ENCODE data around the gene TRABD2B. TPM values are rescaled to one million over a fixed set of nuclear protein-coding genes. Genes with fewer than 3 reads are reported as not detected.

The TRABD2B gene
- total RNA-seq, 1 experiment from 2014 or later = 0.05 TPM

GRCh38 chr1:47720111-47720510 is 277.1 kb downstream of the TRABD2B start:
- H3K4me1 ChIP-seq (ENCODE audit: control insufficient read depth in 1 of 2, insufficient read depth in 2 of 2, low read length in 2 of 2) = no peaks in the 10 kb centered on the region
- no peak overlapping the region for H3K27ac ChIP-seq (ENCODE audit: low read depth, low read length)
- no peaks in the 10 kb centered on the region for H4K20me1 ChIP-seq (ENCODE audit: insufficient read depth)
- H3K36me3 ChIP-seq (ENCODE audit: control insufficient read depth in 1 of 2, insufficient read depth in 2 of 2, low read length in 2 of 2) = no peaks in the 10 kb centered on the region
- intact Hi-C loops (cut with micrococcal nuclease) = no loop called here
- H3K9ac ChIP-seq (ENCODE audit: low read length) = no peak overlapping the region
- no peak for TF ChIP-seq SRF (IDR thresholded peaks at IDR 0.05; ENCODE audit: low read depth)
- TF ChIP-seq ATF3 (IDR thresholded peaks at IDR 0.05) = no peak
- TF ChIP-seq MAX (IDR thresholded peaks at IDR 0.05) = no peak
- TF ChIP-seq SIN3A (IDR thresholded peaks at IDR 0.05; ENCODE audit: low read depth) = no peak
- no peak for TF ChIP-seq EGR1 (IDR thresholded peaks at IDR 0.05; ENCODE audit: low read depth)
- no peak overlapping the region for H3K4me2 ChIP-seq (ENCODE audit: low read length)
- no peaks in the 10 kb centered on the region for H3K79me2 ChIP-seq (ENCODE audit: insufficient read depth, low read length)
- H3K9me3 ChIP-seq (ENCODE audit: control insufficient read depth in 1 of 2, insufficient read depth in 1 of 2, low read depth in 1 of 2, low read length in 2 of 2) = no peaks in the 10 kb centered on the region
- H3K9me2 ChIP-seq (ENCODE audit: insufficient read depth) = no peaks in the 10 kb centered on the region
- DNase-seq (ENCODE audit: low read depth, low spot score) (no peak), ATAC-seq (no peak)
- H2AFZ ChIP-seq (ENCODE audit: low read depth, low read length, poor library complexity, severe bottlenecking) = no peak overlapping the region
- peaks cover 34% of the 10 kb centered on the region for H3K27me3 ChIP-seq (ENCODE audit: insufficient read depth, low read length)
- BruUV-seq (replicated peaks) = no TSS peak
- no peak overlapping the region for H3K4me3 ChIP-seq (replicated peaks in 1 of 2; ENCODE audit: low read depth in 1 of 2, low read length in 2 of 2)
- RAD21 ChIA-PET (ENCODE audit: low non-redundant PET in 1 of 2, low total read pairs in 2 of 2, uncharacterized antibody in 2 of 2, unreplicated experiment in 2 of 2) = no interaction called here
- CTCF ChIA-PET = no interaction called here
- POLR2A ChIA-PET = no interaction called here

- ChIA-PET CTCF (interaction anchor here (2.1 to 2.8 kb wide), 2 partner anchors 9 to 279 kb away, joined by 9 to 17 read pairs; partner anchors contain the start of gene FOXD2), RAD21 (ENCODE audit: low non-redundant PET in 1 of 2, low total read pairs in 2 of 2, uncharacterized antibody in 2 of 2, unreplicated experiment in 2 of 2) (no interaction called here), POLR2A (no interaction called here)
- Histone ChIP-seq H3K9ac (ENCODE audit: low read length) (no peak overlapping the region), H3K27ac (ENCODE audit: low read depth, low read length) (no peak overlapping the region), H3K4me1 (ENCODE audit: control insufficient read depth in 1 of 2, insufficient read depth in 2 of 2, low read length in 2 of 2) (no peaks in the 10 kb centered on the region), H3K9me2 (ENCODE audit: insufficient read depth) (no peaks in the 10 kb centered on the region), H3K9me3 (ENCODE audit: control insufficient read depth in 1 of 2, insufficient read depth in 1 of 2, low read depth in 1 of 2, low read length in 2 of 2) (no peaks in the 10 kb centered on the region), H4K20me1 (ENCODE audit: insufficient read depth) (no peaks in the 10 kb centered on the region), H3K4me2 (ENCODE audit: low read length) (no peak overlapping the region), H3K79me2 (ENCODE audit: insufficient read depth, low read length) (no peaks in the 10 kb centered on the region), H2AFZ (ENCODE audit: low read depth, low read length, poor library complexity, severe bottlenecking) (no peak overlapping the region), H3K36me3 (ENCODE audit: control insufficient read depth in 1 of 2, insufficient read depth in 2 of 2, low read length in 2 of 2) (no peaks in the 10 kb centered on the region), H3K4me3 (replicated peaks in 1 of 2; ENCODE audit: low read depth in 1 of 2, low read length in 2 of 2) (no peak overlapping the region), H3K27me3 (ENCODE audit: insufficient read depth, low read length) (peaks cover 54% of the 10 kb centered on the region)
- no peak for ATAC-seq
- DNase-seq (ENCODE audit: low read depth, low spot score) = no peak
- intact Hi-C loops (cut with micrococcal nuclease) = no loop called here
- no TSS peak for BruUV-seq (replicated peaks)
- TF ChIP-seq SP1 (IDR thresholded peaks at IDR 0.05; ENCODE audit: low read depth) = no peak
- TF ChIP-seq REST (IDR thresholded peaks at IDR 0.05; ENCODE audit: low read depth) = no peak
- no peak for TF ChIP-seq CBX3 (IDR thresholded peaks at IDR 0.05; ENCODE audit: low read depth)
- TF ChIP-seq RAD21 (IDR thresholded peaks at IDR 0.05; ENCODE audit: low read depth) = no peak
- TF ChIP-seq SIN3A (IDR thresholded peaks at IDR 0.05; ENCODE audit: low read depth) = no peak
- TF ChIP-seq FOSL1 (IDR thresholded peaks at IDR 0.05; ENCODE audit: low read depth) = no peak
- TF ChIP-seq CEBPB (IDR thresholded peaks at IDR 0.05; ENCODE audit: low read depth) = no peak
- no peak for TF ChIP-seq EGR1 (IDR thresholded peaks at IDR 0.05; ENCODE audit: low read depth)
- no peak for TF ChIP-seq POLR2AphosphoS5 (IDR thresholded peaks at IDR 0.05; ENCODE audit: low read depth, low read length)
- no peak for TF ChIP-seq TCF7L2 (IDR thresholded peaks at IDR 0.05; ENCODE audit: borderline replicate concordance, extremely low read depth, insufficient read depth, insufficient read length)
- no peak for TF ChIP-seq ZNF274 (IDR thresholded peaks at IDR 0.05; ENCODE audit: low read depth, low read length)
- TF ChIP-seq CTCF (IDR thresholded peaks at IDR 0.05 in 2 of 3, conservative IDR thresholded peaks at IDR 0.05 in 1 of 3; ENCODE audit: borderline replicate concordance in 1 of 3, insufficient read depth in 1 of 3, low read depth in 2 of 3, low read length in 2 of 3) = no peak
- no peak for TF ChIP-seq MAX (IDR thresholded peaks at IDR 0.05)
- TF ChIP-seq JUND (IDR thresholded peaks at IDR 0.05) = no peak
- TF ChIP-seq SRF (IDR thresholded peaks at IDR 0.05; ENCODE audit: low read depth) = no peak
These were observed 279.8 kb downstream of the TRABD2B start for GRCh38 chr1:47717341-47717740.

All from HCT116 (cell line).